Hippocampal formation (tissue), 2 donors: Measurements from ENCODE around the gene SLC25A43.
"Not testable (repeated sequence)": the region's sequence is repeated elsewhere in the genome, so short reads cannot be mapped to it uniquely, and the experiment has no call there.

Source experiments
- DNase-seq, 2 donors: peaks; one replicate each; lab custom pipeline; 2025; lab: John Stamatoyannopoulos, UW

Gene SLC25A43

DNA sequence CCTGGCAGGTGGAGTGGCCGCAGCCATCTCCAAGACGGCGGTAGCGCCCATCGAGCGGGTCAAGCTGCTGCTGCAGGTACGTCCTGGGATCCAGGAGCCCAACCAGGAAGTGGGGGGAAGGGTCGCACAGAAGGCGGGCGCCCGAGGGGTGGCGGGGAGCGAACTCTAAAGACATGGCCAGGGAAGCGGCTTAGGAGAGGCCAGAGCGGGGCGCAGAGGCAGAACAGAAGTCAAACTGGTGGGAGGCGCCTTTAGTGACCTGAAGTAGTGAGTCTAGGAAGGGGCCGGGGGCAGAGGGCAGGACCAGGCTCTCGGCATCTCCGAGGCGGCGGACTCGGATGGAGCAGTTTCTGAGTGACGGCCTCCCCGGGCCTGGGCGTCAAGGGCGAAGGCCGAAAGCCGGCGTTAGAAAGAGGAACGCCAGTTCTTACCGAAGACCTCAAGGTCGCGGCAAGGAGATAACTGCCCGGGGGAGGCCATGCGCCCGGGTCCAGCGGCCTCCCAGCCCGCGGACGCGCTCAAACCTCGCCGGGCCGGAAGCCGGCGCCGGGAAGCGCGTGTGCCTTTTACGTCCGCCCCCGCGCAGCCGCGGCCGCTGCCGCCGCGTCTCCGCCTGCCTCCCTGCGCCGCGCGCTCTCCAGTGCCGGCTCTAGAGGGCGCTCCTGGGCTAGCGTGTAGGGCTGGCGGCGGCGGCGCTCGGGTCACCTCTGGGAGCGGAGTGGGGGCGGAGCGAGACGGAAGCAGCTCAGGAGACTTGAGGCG, 69.6 kb downstream of the SLC25A43 start:
- peak; percentile 65 to 74 for DNase-seq

DNA sequence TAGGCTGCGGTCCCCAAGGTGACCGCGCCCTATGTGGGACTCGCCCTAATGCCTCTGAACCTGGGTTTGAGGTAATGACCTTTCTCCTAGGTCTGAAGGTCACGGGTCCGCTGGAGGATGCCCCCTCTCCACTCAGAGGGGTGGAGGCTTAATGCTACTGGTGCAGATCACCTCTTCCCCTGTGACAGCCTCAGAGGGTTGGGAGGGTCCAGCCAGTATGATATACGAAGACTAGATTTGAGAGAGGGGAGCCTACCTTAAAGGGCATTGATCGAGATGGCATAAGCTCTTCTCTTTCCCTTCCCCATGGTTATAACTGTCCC, 70.1 kb downstream of the SLC25A43 start:
- no peak for DNase-seq

DNA sequence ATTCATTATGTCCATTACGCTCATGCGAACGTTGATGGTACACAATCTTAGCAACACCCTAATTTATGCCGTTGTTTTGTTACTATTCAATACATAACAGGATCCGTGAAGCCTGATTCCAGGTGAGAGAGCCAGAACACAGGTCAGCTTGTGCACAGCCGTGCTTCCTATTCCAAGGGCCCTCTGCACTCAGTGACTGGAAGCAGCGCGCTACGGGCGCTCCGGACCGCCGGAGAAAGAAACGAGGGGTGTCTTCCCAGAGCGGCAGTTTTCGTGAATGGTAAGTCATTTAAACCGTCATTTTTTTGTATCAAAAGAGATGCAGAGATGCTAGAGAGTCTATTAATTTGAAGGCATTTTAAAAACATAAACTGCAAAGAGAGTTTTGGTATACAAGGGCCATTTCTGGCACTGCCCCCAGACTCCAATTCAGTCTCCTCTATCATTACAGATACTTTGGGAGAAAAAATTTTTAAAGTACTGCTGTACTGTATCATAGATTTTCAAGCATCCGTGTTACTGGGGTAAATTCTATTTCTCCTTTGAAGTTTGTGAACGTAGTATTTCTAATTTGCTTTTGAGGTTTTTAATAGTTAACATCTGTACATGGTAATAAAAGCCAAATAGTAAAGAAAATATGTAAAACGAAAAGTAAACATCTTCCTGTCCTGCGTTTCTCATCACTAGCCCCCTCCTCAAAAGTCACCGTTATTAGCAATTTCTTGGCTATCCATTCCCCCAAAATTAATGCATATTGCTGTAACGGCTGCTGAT, 75.7 kb downstream of the SLC25A43 start:
- no peak for DNase-seq

DNA sequence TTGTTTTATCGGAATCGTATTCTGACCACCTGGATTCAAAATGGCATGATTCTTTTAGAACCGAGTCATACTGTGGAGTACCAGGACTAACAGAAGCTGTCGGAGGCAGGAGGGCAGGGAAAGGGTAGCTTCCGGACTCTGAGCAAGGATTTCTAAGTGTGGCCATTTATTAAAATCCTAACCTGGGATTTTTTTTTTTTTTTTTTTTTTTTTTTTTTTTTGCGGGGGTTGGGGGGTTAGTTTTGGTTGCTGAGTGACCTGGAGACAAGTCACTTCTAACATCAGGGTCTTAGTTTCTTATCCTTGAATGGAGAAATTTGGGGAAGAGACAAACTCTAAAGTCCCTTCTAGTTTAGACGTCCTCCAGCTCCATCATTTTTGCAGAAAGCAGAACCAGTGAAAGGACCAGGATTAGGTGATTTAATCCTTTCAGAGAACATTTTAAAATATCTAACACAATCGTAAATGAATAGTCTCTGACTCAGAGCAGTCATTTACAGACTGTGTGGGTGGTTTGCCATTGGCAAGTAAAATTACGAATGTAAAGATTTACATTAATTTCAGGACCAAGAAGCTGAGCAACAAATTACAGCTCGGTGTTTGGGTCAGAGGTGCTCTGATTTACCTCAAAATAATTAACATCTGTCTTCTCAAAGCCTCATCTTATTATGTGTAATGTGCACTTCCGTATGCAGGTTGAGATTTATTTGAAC, 76.4 kb downstream of the SLC25A43 start:
- no peak for DNase-seq

DNA sequence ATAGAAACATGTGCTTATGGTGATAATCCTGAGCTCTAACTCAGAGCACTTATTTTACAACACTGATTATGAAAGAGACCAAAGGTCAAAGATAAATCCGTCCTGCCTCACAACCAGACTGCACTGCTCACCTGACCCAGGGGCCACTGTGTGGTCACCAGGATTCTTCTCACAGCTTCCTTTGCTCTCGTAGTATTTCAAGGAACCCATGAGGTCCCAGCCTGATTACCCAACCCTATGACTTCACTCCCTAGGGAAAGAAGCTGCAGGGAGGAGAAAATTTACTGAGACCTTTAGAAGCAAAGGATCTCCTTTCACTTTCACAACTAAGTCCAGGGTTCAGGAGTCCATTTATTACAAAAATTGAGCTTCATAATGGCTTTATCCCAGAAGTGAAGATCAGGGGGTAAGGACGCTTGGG, 78.7 kb downstream of the SLC25A43 start:
- no peak for DNase-seq

DNA sequence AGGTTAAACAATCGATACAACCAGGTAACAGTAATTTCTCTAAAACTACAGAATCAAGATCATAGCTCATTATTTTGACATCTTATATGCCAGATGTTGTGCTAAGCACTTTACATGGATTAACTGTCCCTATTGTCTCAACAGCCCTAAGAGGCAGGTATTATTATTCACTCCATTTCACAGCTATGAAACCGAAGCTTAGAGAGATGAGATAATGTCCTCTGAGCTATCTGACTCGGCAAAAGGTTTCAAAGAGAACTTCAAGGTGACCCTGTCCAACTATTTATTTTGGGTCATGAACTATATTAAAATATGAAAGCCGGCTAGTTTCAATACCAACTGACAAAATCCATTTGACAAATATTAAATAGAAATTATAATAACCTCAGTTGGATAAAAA, 79.4 kb downstream of the SLC25A43 start:
- DNase-seq, result no peak

DNA sequence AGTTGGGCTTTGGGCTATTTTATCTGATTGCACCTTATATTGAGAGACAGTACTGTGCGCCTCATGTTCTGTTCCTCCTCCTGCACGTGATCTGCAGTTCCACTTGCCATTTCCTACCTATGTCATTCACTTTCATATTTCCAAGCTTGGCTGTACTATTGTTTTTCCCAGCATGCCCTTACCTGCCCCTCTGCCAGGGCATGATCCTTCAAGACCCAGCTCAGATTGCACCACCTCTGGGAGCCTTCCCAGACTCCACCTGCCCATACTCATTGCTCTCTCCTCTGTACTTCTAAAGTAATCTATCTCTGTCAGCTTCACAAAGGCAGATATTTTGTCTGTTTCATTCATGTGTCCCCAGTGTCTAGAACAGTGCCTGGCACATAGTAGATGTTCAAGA, 80.7 kb downstream of the SLC25A43 start:
- no peak for DNase-seq

DNA sequence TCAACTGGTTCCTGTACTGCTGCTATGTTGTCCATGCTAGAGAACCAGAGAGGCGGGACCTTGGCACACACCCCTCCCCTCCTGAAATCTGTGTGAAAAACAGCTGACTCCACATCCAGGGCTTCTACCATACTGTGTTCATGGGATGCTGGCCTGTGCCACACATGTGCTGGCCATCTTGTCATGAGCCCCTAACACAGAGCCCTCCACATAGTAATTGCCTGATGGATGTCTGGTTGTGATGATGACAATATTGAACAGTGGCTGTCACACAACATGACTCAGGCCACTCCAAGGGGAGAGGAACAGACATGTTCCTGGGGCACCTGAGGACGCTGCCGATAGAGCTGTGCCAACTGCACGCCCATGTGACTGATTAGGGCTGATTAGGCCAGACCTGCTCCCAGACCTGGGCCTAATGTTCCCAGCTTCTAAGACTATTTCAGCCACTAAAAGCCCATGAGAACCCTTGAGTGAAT, 82.2 kb downstream of the SLC25A43 start:
- DNase-seq, result no peak

DNA sequence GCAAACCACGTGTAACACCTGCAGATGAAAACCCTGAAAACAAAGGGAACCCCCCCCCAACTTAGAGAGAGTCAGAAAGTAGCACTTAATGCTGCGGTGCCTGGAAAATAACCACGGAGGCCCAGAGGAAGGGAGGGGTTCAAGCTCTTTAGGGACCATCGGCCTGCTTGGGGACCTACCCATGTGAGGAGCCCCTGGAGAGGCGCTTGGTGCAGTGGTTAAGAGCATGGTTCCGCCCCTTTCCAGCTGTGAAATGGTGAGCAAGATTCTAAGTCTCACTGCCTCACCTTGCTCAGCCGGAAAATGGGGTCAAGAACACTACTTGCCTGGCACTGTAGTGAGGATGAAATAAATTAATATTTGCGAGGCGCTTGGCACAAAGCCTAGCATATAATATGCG, 82.9 kb downstream of the SLC25A43 start:
- no peak for DNase-seq

DNA sequence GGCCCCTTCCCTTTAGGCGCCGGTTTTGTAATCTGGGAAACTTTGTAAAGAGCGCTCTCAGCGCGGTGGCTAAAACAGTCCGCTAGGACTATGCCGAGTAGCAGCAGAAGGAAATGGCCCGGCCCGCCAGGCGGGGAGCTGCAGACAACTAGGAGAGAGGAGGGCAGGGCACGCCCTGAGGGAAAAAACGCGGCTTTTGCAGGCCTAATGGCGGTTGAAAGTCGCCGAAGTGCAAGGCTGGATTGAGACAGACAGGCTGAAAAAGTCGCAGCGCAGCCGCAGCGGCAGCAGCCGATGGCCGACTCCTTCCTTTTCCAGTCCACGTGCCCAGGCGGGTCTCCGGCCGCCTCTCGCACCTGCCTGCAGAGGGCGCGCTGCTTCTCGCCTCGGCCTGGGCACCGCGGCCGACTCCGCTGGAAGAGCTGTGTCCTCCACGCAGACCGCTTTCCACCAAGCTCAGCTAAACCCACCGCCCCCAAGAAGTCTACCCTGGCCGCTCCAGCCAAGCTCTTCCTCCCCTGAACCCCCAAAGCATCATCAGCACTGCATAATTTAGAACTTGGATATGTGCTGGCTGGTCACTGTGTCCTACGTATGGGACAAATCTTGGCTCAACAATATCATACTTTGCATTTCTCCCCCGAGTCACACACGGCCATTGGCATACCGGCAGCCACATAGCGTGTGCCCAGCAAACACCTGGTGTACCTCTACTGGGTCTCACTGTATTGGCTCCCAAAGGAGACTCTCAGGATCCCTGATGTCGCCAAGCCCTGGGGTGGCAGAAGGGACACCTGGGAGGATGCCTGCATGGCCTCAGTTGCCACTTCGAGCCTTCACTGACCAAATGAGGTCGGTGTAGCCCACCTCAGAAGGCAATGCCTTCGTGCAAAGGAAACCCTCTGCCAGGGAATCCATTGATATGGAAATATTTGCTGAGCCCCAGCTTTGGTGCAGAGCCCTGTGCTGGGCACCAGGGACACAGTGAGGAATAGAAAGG, 83.6 kb downstream of the SLC25A43 start:
- peak in 1 of 2 donors; percentile 45 for DNase-seq

DNA sequence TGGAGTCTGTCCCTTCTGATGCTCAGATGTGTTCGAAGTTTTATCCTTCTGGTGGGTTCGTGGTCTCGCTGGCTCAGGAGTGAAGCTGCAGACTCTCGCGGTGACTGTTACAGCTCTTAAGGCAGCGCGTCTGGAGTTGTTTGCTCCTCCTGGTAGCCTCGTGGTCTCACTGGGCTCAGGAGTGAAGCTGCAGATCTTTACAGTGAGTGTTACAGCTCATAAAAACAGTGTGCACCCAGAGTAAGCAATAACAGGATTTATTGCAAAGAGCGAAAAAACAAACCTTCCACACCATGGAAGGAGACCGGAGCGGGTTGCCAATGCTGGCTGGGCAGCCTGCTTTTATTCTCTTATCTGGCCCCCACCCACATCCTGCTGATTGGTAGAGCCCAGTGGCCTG, 87.6 kb downstream of the SLC25A43 start:
- DNase-seq, result no peak

DNA sequence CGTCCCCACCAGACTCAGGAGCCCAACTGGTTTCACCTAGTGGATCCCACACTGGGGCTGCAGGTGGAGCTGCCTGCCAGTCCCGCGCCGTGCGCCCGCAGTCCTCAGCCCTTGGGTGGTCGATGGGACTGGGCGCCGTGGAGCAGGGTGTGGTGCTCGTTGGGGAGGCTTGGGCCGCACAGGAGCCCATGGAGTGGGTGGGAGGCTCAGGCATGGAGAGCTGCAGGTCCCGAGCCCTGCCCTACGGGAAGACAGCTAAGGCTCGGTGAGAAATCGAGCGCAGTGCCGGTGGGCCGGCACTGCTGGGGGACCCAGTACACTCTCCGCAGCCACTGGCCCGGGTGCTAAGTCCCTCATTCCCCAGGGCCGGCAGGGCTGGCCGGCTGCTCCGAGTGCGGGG, 88.6 kb downstream of the SLC25A43 start:
- not testable (repeated sequence) for DNase-seq

DNA sequence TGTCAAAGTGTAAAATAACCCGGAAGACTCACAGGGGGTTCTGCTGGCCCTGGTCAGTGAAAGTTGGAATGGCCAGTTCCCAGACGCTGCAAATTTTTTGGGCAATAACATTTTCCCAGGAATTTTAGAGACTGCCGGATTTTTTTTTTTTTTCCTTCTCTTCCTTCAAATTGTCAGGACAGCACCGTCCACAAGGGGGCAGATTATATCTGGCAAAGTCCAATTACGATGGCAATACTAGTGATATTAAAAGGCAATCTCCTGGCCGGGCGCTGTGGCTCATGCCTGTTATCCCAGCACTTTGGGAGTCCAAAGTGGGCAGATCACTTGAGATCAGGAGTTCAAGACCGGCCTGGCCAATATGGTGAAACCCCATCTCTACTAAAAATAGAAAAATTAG, 89.6 kb downstream of the SLC25A43 start:
- peak in 1 of 2 donors; percentile 7 for DNase-seq

DNA sequence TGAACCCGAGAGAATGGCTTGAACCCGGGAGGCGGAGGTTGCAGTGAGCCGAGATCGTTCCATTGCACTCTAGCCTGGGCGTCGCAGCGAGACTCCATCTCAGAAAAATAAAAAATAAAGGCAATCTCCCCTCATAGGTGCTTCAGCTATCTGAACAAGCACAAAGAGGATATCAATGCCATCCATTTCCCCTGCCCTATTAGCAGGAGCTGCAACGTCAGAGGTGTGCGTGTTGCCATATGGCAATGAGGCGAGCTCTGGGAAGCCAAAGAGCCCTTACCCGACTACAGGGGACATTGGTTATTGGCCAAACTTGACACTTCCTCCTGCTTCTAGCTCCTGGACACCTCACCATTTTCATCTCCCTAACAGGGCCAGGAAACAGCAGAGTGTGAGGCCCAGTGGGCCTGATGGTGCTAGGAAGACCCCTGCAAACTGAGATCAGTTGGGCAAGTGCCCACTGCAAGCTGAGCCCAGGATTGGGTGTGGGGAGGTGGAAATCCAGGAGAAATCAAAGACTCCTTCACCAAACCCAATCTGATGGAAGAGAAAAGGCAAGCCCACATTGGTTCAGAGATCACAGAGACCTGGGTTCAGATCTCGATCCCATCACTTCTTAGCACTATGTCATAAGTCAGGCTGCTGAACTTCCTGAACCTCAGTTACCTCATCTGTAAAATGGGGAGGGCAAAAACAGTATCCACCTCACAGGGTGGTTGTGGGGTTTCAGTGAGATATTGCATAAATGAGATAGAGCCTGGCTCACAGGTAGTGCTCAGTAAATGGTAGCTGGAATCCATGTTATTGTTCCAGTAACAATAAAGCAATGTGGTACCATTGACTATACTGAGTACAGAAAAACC, 90.3 kb downstream of the SLC25A43 start:
- no peak for DNase-seq

DNA sequence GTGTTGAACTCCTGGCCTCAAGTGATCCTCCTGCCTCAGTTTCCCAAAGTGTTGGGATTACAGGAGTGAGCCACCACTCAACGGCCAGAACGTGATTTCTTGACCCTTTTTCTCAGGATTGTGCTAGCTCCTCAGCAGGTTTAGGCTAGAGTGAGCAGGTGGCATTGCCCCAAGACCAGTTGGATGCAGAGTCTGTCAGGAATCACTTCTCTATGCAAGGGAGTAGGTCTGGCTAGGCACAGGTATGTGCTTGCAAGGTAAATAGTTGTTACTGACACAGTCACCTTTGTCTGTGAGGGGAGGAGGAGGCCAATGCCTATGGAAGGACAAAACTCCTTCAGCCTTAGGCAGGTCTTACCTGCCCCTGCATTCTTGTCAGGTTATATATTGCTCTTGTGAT, 93.3 kb downstream of the SLC25A43 start:
- DNase-seq, result no peak

DNA sequence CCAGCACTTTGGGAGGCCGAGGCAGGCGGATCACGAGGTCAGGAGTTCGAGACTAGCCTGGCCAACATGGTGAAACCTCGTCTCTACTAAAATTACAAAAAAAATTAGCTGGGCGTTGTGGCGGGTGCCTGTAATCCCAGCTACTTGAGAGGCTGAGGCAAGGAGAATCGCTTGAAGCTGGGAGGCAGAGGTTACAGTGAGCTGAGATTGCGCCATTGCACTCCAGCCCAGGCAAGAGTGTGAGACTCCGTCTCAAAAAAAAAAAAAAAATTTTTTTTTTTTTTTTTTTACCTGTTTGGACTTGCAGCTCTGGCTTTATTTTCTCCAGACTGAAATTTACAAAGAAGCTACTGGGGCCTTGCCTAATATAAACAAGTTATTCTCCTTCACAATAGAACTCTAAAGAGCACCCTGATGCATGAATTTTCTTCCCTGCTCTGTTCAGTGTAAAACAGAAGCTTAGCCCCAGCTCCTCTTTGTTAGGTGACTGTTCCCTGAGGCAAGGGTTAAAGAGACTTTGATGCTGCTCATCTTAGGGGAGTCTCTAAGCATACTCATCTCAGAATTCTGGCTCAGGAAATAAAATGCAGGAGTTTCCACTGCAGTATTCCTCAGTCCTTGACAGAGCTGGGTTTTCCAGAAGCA, 94.8 kb downstream of the SLC25A43 start:
- DNase-seq, result not testable (repeated sequence)

DNA sequence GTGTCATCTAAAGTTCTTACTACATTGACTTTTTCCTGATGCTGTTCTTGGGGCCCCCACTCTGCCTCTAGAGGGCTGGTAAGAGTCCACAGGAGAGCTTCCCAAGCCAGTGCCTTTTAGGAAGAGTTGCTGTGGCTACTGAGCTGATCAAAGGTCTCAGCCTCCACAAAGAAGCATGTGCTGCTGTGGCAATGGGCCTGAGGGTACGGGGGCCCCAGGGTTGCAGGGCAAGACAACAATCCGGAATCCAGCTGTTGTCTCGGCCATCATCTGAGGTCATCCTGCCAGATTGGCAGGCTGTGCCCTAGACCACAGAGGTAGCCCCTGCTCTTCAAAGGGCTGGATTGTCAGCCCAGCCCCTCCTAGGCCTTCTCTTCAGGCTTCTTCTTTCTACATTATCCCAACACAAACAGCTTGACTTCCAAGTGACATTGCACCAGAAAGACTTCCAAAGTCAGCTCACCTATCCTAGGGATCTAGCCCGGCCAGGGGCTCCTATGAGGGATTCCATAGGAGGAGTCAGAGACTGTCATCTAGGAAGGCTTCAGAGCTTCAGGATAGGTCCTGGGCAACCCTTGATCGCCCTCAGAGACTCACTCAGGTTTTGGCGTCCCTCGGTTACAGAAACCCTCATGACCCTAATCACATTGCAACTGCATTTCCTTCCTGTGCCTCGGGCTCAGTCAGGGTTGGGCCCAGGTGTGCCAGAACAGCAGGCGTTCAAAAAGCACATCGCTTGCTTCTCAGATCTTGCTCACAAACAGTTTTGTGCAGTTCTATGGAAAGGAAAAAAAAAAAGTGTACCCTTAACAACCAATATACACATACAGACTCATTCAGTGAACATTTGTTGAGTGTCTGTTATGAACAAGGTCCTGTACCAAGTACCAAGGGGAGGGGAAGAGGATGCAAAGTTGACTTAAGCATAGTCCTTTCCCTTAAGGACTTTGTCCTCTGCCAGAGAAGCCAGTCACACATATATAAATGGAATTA, 96.9 kb downstream of the SLC25A43 start:
- DNase-seq, result no peak

DNA sequence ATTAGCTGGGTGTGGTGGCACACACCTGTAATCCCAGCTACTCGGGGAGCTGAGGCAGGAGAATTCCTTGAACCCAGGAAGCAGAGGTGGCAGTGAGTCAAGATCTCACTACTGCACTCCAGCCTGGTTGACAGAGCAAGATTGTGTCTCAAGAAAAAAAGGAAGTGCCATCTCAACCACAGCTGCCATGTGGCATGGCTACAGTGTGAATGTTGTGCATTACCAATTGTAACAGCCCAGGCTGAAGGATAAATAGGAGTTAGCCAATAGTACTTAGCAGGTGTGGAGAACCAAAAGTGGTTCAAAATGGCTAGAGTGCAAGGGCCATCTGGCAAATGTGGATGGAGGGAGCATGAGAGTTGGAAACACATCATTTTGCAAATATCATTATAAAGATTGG, 98.0 kb downstream of the SLC25A43 start:
- no peak for DNase-seq
